ENCODE results near the gene MGAT4A. TPM values are rescaled to one million over a fixed set of nuclear protein-coding genes. Genes with fewer than 3 reads are reported as not detected.

Gene MGAT4A
- total and polyA plus RNA-seq, 2 donors (not counting 1 experiment from before 2014, with no cell fraction given), result 16.5 to 32.7 TPM

GRCh38 chr2:98751748-98752147, 20.8 kb upstream of the MGAT4A start:
- Mint-ChIP-seq H3K4me1 (peaks cover 20% of the 10 kb centered on the region), H3K4me3 (no peak overlapping the region), H3K27me3 (no peaks in the 10 kb centered on the region), H3K9me3 (ENCODE audit: insufficient read depth) (no peaks in the 10 kb centered on the region), H3K27ac (no peak overlapping the region)
- Histone ChIP-seq H3K9ac (ENCODE audit: low read length) (no peak overlapping the region), H3K27me3 (replicated peaks in 1 of 4; ENCODE audit: control extremely low read depth in 1 of 4, control insufficient read depth in 3 of 4, insufficient read depth in 4 of 4, low read length in 3 of 4) (no peaks in the 10 kb centered on the region), H3K27ac (ENCODE audit: low read length in 2 of 2) (no peak overlapping the region), H3K4me1 (ENCODE audit: control insufficient read depth in 2 of 2, insufficient read depth in 2 of 2, low read length in 2 of 2) (peaks cover 23 to 26% of the 10 kb centered on the region in 2 donors), H3K4me2 (replicated peaks; ENCODE audit: low read depth, low read length, poor library complexity, severe bottlenecking) (no peak overlapping the region), H3K36me3 (replicated peaks in 1 of 2; ENCODE audit: control extremely low read depth in 1 of 2, control insufficient read depth in 1 of 2, extremely low read depth in 1 of 2, insufficient read depth in 2 of 2, low read length in 1 of 2) (no peaks in the 10 kb centered on the region), H4K20me1 (ENCODE audit: control insufficient read depth, insufficient read depth, low read length, poor library complexity, severe bottlenecking) (no peaks in the 10 kb centered on the region), H3K9me3 (ENCODE audit: control extremely low read depth in 1 of 3, control insufficient read depth in 2 of 3, insufficient read depth in 1 of 3, low read length in 2 of 3) (no peaks in the 10 kb centered on the region), H3K79me2 (ENCODE audit: control insufficient read depth, insufficient read depth, low read length) (no peaks in the 10 kb centered on the region), H3K4me3 (ENCODE audit: control extremely low read depth in 1 of 5, extremely low read depth in 1 of 5, insufficient read depth in 1 of 5, low read depth in 2 of 5, low read length in 4 of 5) (no peak overlapping the region), H2AFZ (ENCODE audit: insufficient read depth, low read depth, low read length, poor library complexity, severe bottlenecking) (no peak overlapping the region)
- POLR2A ChIA-PET, result no interaction called here
- CTCF ChIA-PET, result no interaction called here
- ATAC-seq (ENCODE audit: low read depth), result no peak
- TF ChIP-seq CTCF (IDR thresholded peaks at IDR 0.05) (no peak), EZH2 (IDR thresholded peaks at IDR 0.05; ENCODE audit: borderline replicate concordance, insufficient read depth, low read depth, low read length, poor library complexity, severe bottlenecking) (no peak)
- DNase-seq, result no peak
- WGBS (ENCODE audit: insufficient coverage), result no CpG with 5 or more reads among the region's 1 CpG
- intact Hi-C loops (cut with micrococcal nuclease), result no loop called here

- WGBS (ENCODE audit: insufficient coverage), result 100% methylated on average over 3 of the region's 9 CpGs
- H3K4me1 ChIP-seq (ENCODE audit: control insufficient read depth in 2 of 2, insufficient read depth in 2 of 2, low read length in 2 of 2), result peaks cover 17 to 19% of the 10 kb centered on the region in 2 donors
- ChIA-PET POLR2A (no interaction called here), CTCF (no interaction called here)
- DNase-seq (no peak), ATAC-seq (ENCODE audit: low read depth) (no peak)
- H3K27ac ChIP-seq (ENCODE audit: low read length in 2 of 2), result no peak overlapping the region
- Mint-ChIP-seq H3K27me3 (no peaks in the 10 kb centered on the region), H3K4me3 (no peak overlapping the region), H3K27ac (no peak overlapping the region), H3K9me3 (ENCODE audit: insufficient read depth) (no peaks in the 10 kb centered on the region), H3K4me1 (peaks cover 20% of the 10 kb centered on the region)
- no peak overlapping the region for H3K4me2 ChIP-seq (replicated peaks; ENCODE audit: low read depth, low read length, poor library complexity, severe bottlenecking)
- H3K9ac ChIP-seq (ENCODE audit: low read length), result no peak overlapping the region
- no peak overlapping the region for H2AFZ ChIP-seq (ENCODE audit: insufficient read depth, low read depth, low read length, poor library complexity, severe bottlenecking)
- no peaks in the 10 kb centered on the region for H3K27me3 ChIP-seq (replicated peaks in 1 of 4; ENCODE audit: control extremely low read depth in 1 of 4, control insufficient read depth in 3 of 4, insufficient read depth in 4 of 4, low read length in 3 of 4)
- H3K4me3 ChIP-seq (ENCODE audit: control extremely low read depth in 1 of 5, extremely low read depth in 1 of 5, insufficient read depth in 1 of 5, low read depth in 2 of 5, low read length in 4 of 5), result no peak overlapping the region
- no peaks in the 10 kb centered on the region for H3K36me3 ChIP-seq (replicated peaks in 1 of 2; ENCODE audit: control extremely low read depth in 1 of 2, control insufficient read depth in 1 of 2, extremely low read depth in 1 of 2, insufficient read depth in 2 of 2, low read length in 1 of 2)
- no peaks in the 10 kb centered on the region for H3K79me2 ChIP-seq (ENCODE audit: control insufficient read depth, insufficient read depth, low read length)
- TF ChIP-seq CTCF (IDR thresholded peaks at IDR 0.05) (no peak), EZH2 (IDR thresholded peaks at IDR 0.05; ENCODE audit: borderline replicate concordance, insufficient read depth, low read depth, low read length, poor library complexity, severe bottlenecking) (no peak)
- H4K20me1 ChIP-seq (ENCODE audit: control insufficient read depth, insufficient read depth, low read length, poor library complexity, severe bottlenecking), result no peaks in the 10 kb centered on the region
- intact Hi-C loops (cut with micrococcal nuclease), result no loop called here
- H3K9me3 ChIP-seq (ENCODE audit: control extremely low read depth in 1 of 3, control insufficient read depth in 2 of 3, insufficient read depth in 1 of 3, low read length in 2 of 3), result no peaks in the 10 kb centered on the region
Measured at GRCh38 chr2:98750593-98751282, 19.8 kb upstream of the MGAT4A start.
